ENCODE data around the gene AP2S1. TPM values are rescaled to one million over a fixed set of nuclear protein-coding genes. Genes with fewer than 3 reads are reported as not detected.

AP2S1 gene
- total and polyA plus RNA-seq, 2 experiments from 2014 or later = 140 to 299 TPM

- TF ChIP-seq ZNF462 (CRISPR knock-in tag; IDR thresholded peaks at IDR 0.05) (no peak), NANOG (IDR thresholded peaks at IDR 0.05; ENCODE audit: borderline replicate concordance) (no peak), ZNF331 (CRISPR knock-in tag; IDR thresholded peaks at IDR 0.05; ENCODE audit: low read depth) (no peak), STAT1 (IDR thresholded peaks at IDR 0.05; ENCODE audit: unreplicated experiment) (no peak), JUNB (IDR thresholded peaks at IDR 0.05; ENCODE audit: unreplicated experiment) (no peak), EZH2phosphoT487 (IDR thresholded peaks at IDR 0.05; ENCODE audit: unreplicated experiment) (no peak), ETS1 (IDR thresholded peaks at IDR 0.05) (no peak)
- TF ChIP-seq, protein P1, sequence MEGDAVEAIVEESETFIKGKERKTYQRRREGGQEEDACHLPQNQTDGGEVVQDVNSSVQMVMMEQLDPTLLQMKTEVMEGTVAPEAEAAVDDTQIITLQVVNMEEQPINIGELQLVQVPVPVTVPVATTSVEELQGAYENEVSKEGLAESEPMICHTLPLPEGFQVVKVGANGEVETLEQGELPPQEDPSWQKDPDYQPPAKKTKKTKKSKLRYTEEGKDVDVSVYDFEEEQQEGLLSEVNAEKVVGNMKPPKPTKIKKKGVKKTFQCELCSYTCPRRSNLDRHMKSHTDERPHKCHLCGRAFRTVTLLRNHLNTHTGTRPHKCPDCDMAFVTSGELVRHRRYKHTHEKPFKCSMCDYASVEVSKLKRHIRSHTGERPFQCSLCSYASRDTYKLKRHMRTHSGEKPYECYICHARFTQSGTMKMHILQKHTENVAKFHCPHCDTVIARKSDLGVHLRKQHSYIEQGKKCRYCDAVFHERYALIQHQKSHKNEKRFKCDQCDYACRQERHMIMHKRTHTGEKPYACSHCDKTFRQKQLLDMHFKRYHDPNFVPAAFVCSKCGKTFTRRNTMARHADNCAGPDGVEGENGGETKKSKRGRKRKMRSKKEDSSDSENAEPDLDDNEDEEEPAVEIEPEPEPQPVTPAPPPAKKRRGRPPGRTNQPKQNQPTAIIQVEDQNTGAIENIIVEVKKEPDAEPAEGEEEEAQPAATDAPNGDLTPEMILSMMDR (conservative IDR thresholded peaks at IDR 0.05; ENCODE audit: low read depth in 2 of 2) = no peak
Measured at GRCh38 chr19:46862503-46862834, 11.8 kb upstream of the AP2S1 start (continued).

Measured in GM23338 (cell line).